HL-60 (cell line): Measurements from ENCODE around the gene NUP93.

Source experiments
- DNase-seq, 2 experiments: peaks; one replicate each; pipeline ENCODE4 v3.0.0-alpha.2; 2010 to 2020; ENCODE audit warnings: low read depth in 1 of 2, low spot score in 1 of 2
- H3K27ac ChIP-seq: fragments of 250-450 bp; sonication (Bioruptor Pico); replicated peaks from 2 replicates; pipeline ENCODE4 v1.5.1; 2020; ENCODE audit warnings: mild to moderate bottlenecking, moderate library complexity
- H3K27me3 ChIP-seq: fragments of 250-450 bp; sonication (Bioruptor Pico); 2 replicates; pipeline ENCODE4 v1.5.1; 2021; ENCODE audit warnings: mild to moderate bottlenecking, moderate library complexity; ENCODE audit not compliant: insufficient read depth, poor library complexity, severe bottlenecking
- H3K4me3 ChIP-seq: replicated peaks from 2 replicates; pipeline ENCODE4 v1.5.1; 2011; ENCODE audit warnings: mild to moderate bottlenecking, control low read depth, low read length; ENCODE audit not compliant: insufficient read depth
- CTCF ChIP-seq: IDR thresholded peaks from one replicate; pipeline ENCODE4 v1.5.1; 2011; ENCODE audit warnings: low read length, control low read depth, inconsistent platforms; ENCODE audit not compliant: insufficient read depth
- GABPA ChIP-seq: IDR thresholded peaks from 2 replicates; pipeline ENCODE4 v1.6.1; 2012; ENCODE audit warnings: low read depth
- POLR2AphosphoS5 ChIP-seq: IDR thresholded peaks from 2 replicates; pipeline ENCODE4 v1.6.1; 2012; ENCODE audit warnings: low read depth
- SPI1 ChIP-seq: IDR thresholded peaks from 2 replicates; pipeline ENCODE4 v1.6.1; 2012; ENCODE audit warnings: low read depth, mild to moderate bottlenecking, borderline replicate concordance
- TF ChIP-seq, protein P1 (sequence below): IDR thresholded peaks from 2 replicates; pipeline ENCODE4 v1.6.1; 2012; ENCODE audit warnings: low read depth; ENCODE audit not compliant: insufficient replicate concordance

The NUP93 gene

GRCh38 chr16:56700631-56701030, 29.3 kb upstream of the NUP93 start:
- no peak for TF ChIP-seq SPI1
- TF ChIP-seq POLR2AphosphoS5: no peak
- no peak for TF ChIP-seq GABPA
- TF ChIP-seq, protein P1, sequence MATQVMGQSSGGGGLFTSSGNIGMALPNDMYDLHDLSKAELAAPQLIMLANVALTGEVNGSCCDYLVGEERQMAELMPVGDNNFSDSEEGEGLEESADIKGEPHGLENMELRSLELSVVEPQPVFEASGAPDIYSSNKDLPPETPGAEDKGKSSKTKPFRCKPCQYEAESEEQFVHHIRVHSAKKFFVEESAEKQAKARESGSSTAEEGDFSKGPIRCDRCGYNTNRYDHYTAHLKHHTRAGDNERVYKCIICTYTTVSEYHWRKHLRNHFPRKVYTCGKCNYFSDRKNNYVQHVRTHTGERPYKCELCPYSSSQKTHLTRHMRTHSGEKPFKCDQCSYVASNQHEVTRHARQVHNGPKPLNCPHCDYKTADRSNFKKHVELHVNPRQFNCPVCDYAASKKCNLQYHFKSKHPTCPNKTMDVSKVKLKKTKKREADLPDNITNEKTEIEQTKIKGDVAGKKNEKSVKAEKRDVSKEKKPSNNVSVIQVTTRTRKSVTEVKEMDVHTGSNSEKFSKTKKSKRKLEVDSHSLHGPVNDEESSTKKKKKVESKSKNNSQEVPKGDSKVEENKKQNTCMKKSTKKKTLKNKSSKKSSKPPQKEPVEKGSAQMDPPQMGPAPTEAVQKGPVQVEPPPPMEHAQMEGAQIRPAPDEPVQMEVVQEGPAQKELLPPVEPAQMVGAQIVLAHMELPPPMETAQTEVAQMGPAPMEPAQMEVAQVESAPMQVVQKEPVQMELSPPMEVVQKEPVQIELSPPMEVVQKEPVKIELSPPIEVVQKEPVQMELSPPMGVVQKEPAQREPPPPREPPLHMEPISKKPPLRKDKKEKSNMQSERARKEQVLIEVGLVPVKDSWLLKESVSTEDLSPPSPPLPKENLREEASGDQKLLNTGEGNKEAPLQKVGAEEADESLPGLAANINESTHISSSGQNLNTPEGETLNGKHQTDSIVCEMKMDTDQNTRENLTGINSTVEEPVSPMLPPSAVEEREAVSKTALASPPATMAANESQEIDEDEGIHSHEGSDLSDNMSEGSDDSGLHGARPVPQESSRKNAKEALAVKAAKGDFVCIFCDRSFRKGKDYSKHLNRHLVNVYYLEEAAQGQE: no peak
- no peak for TF ChIP-seq CTCF
- Histone ChIP-seq H3K4me3 (no peak overlapping the region), H3K27me3 (no peaks in the 10 kb centered on the region), H3K27ac (no peak overlapping the region)
- no peak for DNase-seq

GRCh38 chr16:56701534-56701933, 28.4 kb upstream of the NUP93 start:
- Histone ChIP-seq H3K27ac (no peak overlapping the region), H3K27me3 (no peaks in the 10 kb centered on the region), H3K4me3 (no peak overlapping the region)
- no peak for TF ChIP-seq SPI1
- no peak for DNase-seq

DNA sequence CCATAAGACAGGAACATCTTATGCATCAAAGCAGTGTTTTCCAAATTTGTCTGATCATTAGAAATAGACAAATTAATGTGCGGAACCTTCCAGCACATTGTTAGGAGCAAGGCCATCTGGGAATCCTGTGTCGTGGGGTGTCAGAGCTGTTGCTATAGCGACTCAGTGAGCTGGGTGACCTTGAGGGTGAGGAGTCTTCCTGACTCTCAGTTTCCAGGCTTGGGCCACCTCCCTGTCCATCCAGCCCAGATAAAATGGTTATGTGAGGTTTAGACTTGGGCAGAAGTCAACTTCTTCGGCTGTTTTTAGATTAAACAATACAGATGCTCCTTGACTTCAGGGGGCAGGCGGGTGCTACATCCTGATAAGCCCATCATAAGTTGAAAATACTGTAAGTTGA, 27.1 kb upstream of the NUP93 start:
- no peak overlapping the region for H3K27ac ChIP-seq
- TF ChIP-seq GABPA: no peak
- TF ChIP-seq SPI1: no peak
- TF ChIP-seq, protein P1: no peak
- TF ChIP-seq POLR2AphosphoS5: no peak
- TF ChIP-seq CTCF: no peak
- no peaks in the 10 kb centered on the region for H3K27me3 ChIP-seq
- DNase-seq: no peak
- no peak overlapping the region for H3K4me3 ChIP-seq

DNA sequence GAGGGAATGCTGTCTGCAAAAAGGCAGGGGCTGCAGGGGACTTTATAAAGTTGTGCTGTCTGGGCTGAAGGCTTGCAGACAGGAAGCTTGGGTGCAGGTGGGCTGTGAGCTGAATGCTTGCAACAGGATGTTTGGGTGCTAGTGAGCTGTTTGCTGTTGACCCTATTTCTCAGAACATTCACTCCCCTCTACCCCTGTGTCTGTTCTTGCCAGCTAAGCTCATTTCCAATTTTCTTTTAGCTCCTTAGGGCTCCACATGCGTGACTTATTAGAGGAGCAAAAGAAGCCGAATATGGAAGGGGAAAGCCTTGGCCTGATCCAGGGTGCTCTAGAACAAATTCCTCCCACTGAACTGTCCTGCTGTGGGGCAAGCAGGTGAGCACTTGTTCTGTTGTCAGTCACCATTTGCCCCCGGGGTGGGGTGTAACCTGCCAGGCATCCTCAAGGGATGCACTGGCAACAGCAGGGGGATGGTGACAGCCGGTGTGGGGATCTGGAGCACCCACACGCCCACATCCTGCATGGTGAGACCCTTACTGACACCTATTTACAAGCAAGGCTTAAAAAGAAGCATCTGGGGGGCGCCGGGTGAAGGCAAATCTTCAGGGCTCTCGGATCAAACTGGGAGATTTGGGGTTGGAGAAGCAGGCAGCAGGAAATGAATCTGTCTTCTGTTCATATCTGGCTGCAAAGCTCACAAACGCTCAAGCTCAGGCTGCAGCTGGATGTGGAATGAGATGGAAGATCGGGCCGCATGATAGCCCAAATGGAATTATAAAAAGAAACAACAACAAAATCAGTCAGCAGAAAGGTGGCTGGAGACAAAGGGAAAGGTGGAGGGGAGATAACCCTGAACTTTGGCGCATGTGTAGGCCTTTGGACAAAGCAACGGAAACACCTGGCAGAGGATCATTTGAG, 21.1 kb upstream of the NUP93 start:
- no peak for TF ChIP-seq POLR2AphosphoS5
- no peak for TF ChIP-seq SPI1
- TF ChIP-seq GABPA: no peak
- TF ChIP-seq, protein P1: no peak
- TF ChIP-seq CTCF: no peak
- no peak for DNase-seq
- Histone ChIP-seq H3K4me3 (no peak overlapping the region), H3K27me3 (no peaks in the 10 kb centered on the region), H3K27ac (no peak overlapping the region)
